HepG2 (cell line): ENCODE results near the gene SGCE. TPM values are rescaled to one million over a fixed set of nuclear protein-coding genes. Genes with fewer than 3 reads are reported as not detected.

ENCODE experiments used
- DPF2 ChIP-seq: sonication (generic); formaldehyde crosslinking; IDR thresholded peaks from 2 replicates; pipeline ENCODE4 v1.4.0; 2020; ENCODE audit warnings: mild to moderate bottlenecking, low read depth, missing genetic modification reagents, borderline replicate concordance
- EZH2 ChIP-seq: conservative IDR thresholded peaks from 2 replicates; pipeline ENCODE4 v1.6.1; 2012; ENCODE audit warnings: mild to moderate bottlenecking, low read depth, low read length, moderate library complexity
- FOXA3 ChIP-seq: IDR thresholded peaks from 2 replicates; pipeline ENCODE4 v1.6.1; 2016; ENCODE audit warnings: missing genetic modification reagents, missing compliant biosample characterization
- GABPA ChIP-seq, 2 experiments: IDR thresholded peaks; 2 replicates each; pipeline ENCODE4 v1.6.1; 2011 to 2016; ENCODE audit warnings: low read depth in 2 of 2, low read length in 1 of 2, missing biosample characterization in 1 of 2, missing genetic modification characterization in 1 of 2
- MYPOP ChIP-seq: sonication (generic); formaldehyde crosslinking; IDR thresholded peaks from 2 replicates; pipeline ENCODE4 v1.8.1; 2023; ENCODE audit warnings: mild to moderate bottlenecking, moderate library complexity, missing genetic modification reagents
- NR2F6 ChIP-seq, 2 experiments: IDR thresholded peaks; 2 replicates each; pipeline ENCODE4 v1.6.1; 2016; ENCODE audit warnings: antibody characterized with exemption in 1 of 2, mild to moderate bottlenecking in 1 of 2
- RBFOX2 ChIP-seq: fragments of 200-400 bp; formaldehyde crosslinking; IDR thresholded peaks from 2 replicates; pipeline ENCODE4 v1.6.1; 2017; ENCODE audit warnings: low read depth, mild to moderate bottlenecking, low read length
- TBL1XR1 ChIP-seq: fragments of 150-350 bp; IDR thresholded peaks from 2 replicates; pipeline ENCODE4 v1.6.1; 2014; ENCODE audit warnings: borderline replicate concordance, low read length; ENCODE audit not compliant: partially characterized antibody
- TGIF2 ChIP-seq: IDR thresholded peaks from 2 replicates; pipeline ENCODE4 v1.6.1; 2016; ENCODE audit warnings: control low read depth, missing compliant biosample characterization
- THAP8 ChIP-seq: sonication (generic); formaldehyde crosslinking; IDR thresholded peaks from 2 replicates; pipeline ENCODE4 v1.5.1; 2020; ENCODE audit warnings: missing genetic modification reagents, mild to moderate bottlenecking, borderline replicate concordance
- THAP9 ChIP-seq: sonication (generic); formaldehyde crosslinking; IDR thresholded peaks from 2 replicates; pipeline ENCODE4; 2020; ENCODE audit warnings: missing genetic modification reagents, mild to moderate bottlenecking, borderline replicate concordance
- TOPORS ChIP-seq: sonication (generic); formaldehyde crosslinking; IDR thresholded peaks from 2 replicates; pipeline ENCODE4 v1.8.0; 2023; ENCODE audit warnings: mild to moderate bottlenecking, missing genetic modification reagents
- ZKSCAN8 ChIP-seq: IDR thresholded peaks from 2 replicates; pipeline ENCODE4 v1.6.1; 2016; ENCODE audit warnings: borderline replicate concordance, missing genetic modification reagents, missing compliant biosample characterization
- ZNF318 ChIP-seq: sonication (generic); formaldehyde crosslinking; IDR thresholded peaks from 2 replicates; pipeline ENCODE4 v1.4.0; 2020; ENCODE audit warnings: mild to moderate bottlenecking, missing genetic modification reagents
- ZNF577 ChIP-seq: sonication (generic); formaldehyde crosslinking; IDR thresholded peaks from 2 replicates; pipeline ENCODE4 v1.4.0; 2020; ENCODE audit warnings: mild to moderate bottlenecking, low read depth, missing genetic modification reagents, borderline replicate concordance
- ZNF619 ChIP-seq: sonication (generic); formaldehyde crosslinking; IDR thresholded peaks from 2 replicates; pipeline ENCODE4 v1.4.0; 2020; ENCODE audit warnings: mild to moderate bottlenecking, missing genetic modification reagents
- polyA plus RNA-seq, 8 experiments: library from polyadenylated mRNA; depleted of rRNA in 3 of 8; stranded (reverse) in 7 of 8; unstranded in 1 of 8; fragments of >200 nt; fragmentation: Illumina TruSeq in 4 of 8; extraction: Trizol in 4 of 8; gene quantifications; 2 replicates each; pipeline versions ENCODE4 v1.2.1 to v1.2.3, GENCODE V29; 2011 to 2016; ENCODE audit warnings: low read depth in 4 of 8, missing spikeins in 1 of 8, mixed read lengths in 1 of 8; ENCODE audit not compliant: insufficient read depth in 1 of 8
- total RNA-seq, 5 experiments: library from RNA; depleted of rRNA; stranded (reverse); fragments of >200 nt; fragmentation: Illumina TruSeq; extraction: Trizol; gene quantifications; 2 replicates each; pipeline ENCODE4 v1.2.3, GENCODE V29; 2016; ENCODE audit warnings: low read depth in 1 of 5

Gene SGCE
- total and polyA plus RNA-seq, 2 of the 13 experiments (the other 11 are each of a cell fraction or from before 2014, with no cell fraction given), result 52.3 to 71.1 TPM

GRCh38 chr7:94561841-94562514, 94.0 kb downstream of the SGCE start (continued):
- TF ChIP-seq ZNF318 (CRISPR knock-in tag) (no peak), ZKSCAN8 (CRISPR knock-in tag) (peak; percentile 80), FOXA3 (CRISPR knock-in tag) (peak; percentile 98), THAP8 (CRISPR knock-in tag) (no peak), MYPOP (CRISPR knock-in tag) (peak; percentile 80; the same call in 1 of the 2 replicates), EZH2 (no peak), TGIF2 (CRISPR knock-in tag) (no peak), THAP9 (CRISPR knock-in tag) (no peak), ZNF577 (CRISPR knock-in tag) (no peak), DPF2 (CRISPR knock-in tag) (peak; percentile 84), TOPORS (no peak), NR2F6 (IDR thresholded peaks at IDR 0.05) (peak; percentile 96), NR2F6 (CRISPR knock-in tag; IDR thresholded peaks at IDR 0.05) (peak; percentile 93), RBFOX2 (no peak), TBL1XR1 (no peak), GABPA (IDR thresholded peaks at IDR 0.05; ENCODE audit: low read depth, low read length) (no peak), GABPA (CRISPR knock-in tag; IDR thresholded peaks at IDR 0.05; ENCODE audit: low read depth) (no peak), ZNF619 (CRISPR knock-in tag) (no peak)
